IMR-90 (cell line): ENCODE data around the gene SAYSD1. TPM values are rescaled to one million over a fixed set of nuclear protein-coding genes. Genes with fewer than 3 reads are reported as not detected.

Source experiments
- ATAC-seq: fragments of 200-7000 bp; cut with Tn5 transposase; 2 replicates; pipeline ENCODE4 v1.9.1; 2020; ENCODE audit warnings: low read depth, mild to moderate bottlenecking, moderate library complexity
- BruUV-seq: library from RNA; stranded (reverse); fragments of 400-500 nt; replicated peaks from 2 replicates; lab custom pipeline; 2021; lab: Mats Ljungman, UMichigan
- CTCF ChIA-PET: fragments of 300-600 bp; formaldehyde crosslinking; extraction: SDS; loops from one replicate; lab custom pipeline; 2021; ENCODE audit warnings: antibody characterized with exemption; lab: Yijun Ruan, JAX
- POLR2A ChIA-PET: fragments of 300-600 bp; sonication (Branson Sonifier 250); formaldehyde crosslinking; loops from one replicate; lab custom pipeline; 2022; ENCODE audit warnings: antibody characterized with exemption; ENCODE audit not compliant: unreplicated experiment; lab: Charles Lee
- DNase-seq: peaks from one replicate; pipeline ENCODE4 v3.0.0; 2013
- H2AFZ ChIP-seq: replicated peaks from 2 replicates; pipeline ENCODE3; 2013; ENCODE audit warnings: low read length, mild to moderate bottlenecking; ENCODE audit not compliant: poor library complexity
- H2AK5ac ChIP-seq: 2 replicates; pipeline ENCODE4 v1.6.1; 2013; ENCODE audit warnings: low read depth, low read length, inconsistent platforms
- H2AK9ac ChIP-seq: replicated peaks from 2 replicates; pipeline ENCODE3; 2013; ENCODE audit warnings: mild to moderate bottlenecking, low read depth, low read length, moderate library complexity; ENCODE audit not compliant: poor library complexity
- H2BK120ac ChIP-seq: 2 replicates; pipeline ENCODE4 v1.6.1; 2013; ENCODE audit warnings: low read depth, low read length, inconsistent platforms
- H2BK15ac ChIP-seq: 3 replicates; pipeline ENCODE4 v1.6.1; 2013; ENCODE audit warnings: low read depth, low read length, inconsistent platforms
- H2BK20ac ChIP-seq: 2 replicates; pipeline ENCODE4 v1.6.1; 2013; ENCODE audit warnings: low read depth, mild to moderate bottlenecking, inconsistent platforms, low read length, moderate library complexity
- H2BK5ac ChIP-seq: 2 replicates; pipeline ENCODE4 v1.6.1; 2013; ENCODE audit warnings: mild to moderate bottlenecking, low read depth, low read length, inconsistent platforms; ENCODE audit not compliant: poor library complexity, severe bottlenecking
- H3K14ac ChIP-seq: replicated peaks from 2 replicates; pipeline ENCODE4 v1.6.1; 2013; ENCODE audit warnings: low read depth, low read length, inconsistent platforms
- H3K18ac ChIP-seq: 2 replicates; pipeline ENCODE4 v1.6.1; 2013; ENCODE audit warnings: low read depth, low read length, control low read depth
- H3K23ac ChIP-seq: 2 replicates; pipeline ENCODE4 v1.6.1; 2013; ENCODE audit warnings: low read depth, low read length, inconsistent platforms
- H3K27ac ChIP-seq: 2 replicates; pipeline ENCODE4 v1.5.1; 2013; ENCODE audit warnings: mild to moderate bottlenecking, control low read depth, low read length; ENCODE audit not compliant: insufficient read depth
- H3K27me3 ChIP-seq: 2 replicates; pipeline ENCODE4 v1.6.1; 2013; ENCODE audit warnings: low read length; ENCODE audit not compliant: control insufficient read depth, insufficient read depth
- H3K36me3 ChIP-seq: 2 replicates; pipeline ENCODE4 v1.6.1; 2013; ENCODE audit warnings: low read length, mixed read lengths; ENCODE audit not compliant: control insufficient read depth, insufficient read depth
- H3K4ac ChIP-seq: 2 replicates; pipeline ENCODE4 v1.6.1; 2013; ENCODE audit warnings: low read depth, low read length, inconsistent platforms
- H3K4me1 ChIP-seq: 2 replicates; pipeline ENCODE4 v1.6.1; 2013; ENCODE audit warnings: low read length, mixed read lengths; ENCODE audit not compliant: control insufficient read depth, insufficient read depth
- H3K4me2 ChIP-seq: 2 replicates; pipeline ENCODE4 v1.6.1; 2013; ENCODE audit warnings: low read depth, mild to moderate bottlenecking, control low read depth, low read length, moderate library complexity
- H3K4me3 ChIP-seq: 2 replicates; pipeline ENCODE4 v1.5.1; 2013; ENCODE audit warnings: low read depth, mild to moderate bottlenecking, control low read depth, low read length, moderate library complexity; ENCODE audit not compliant: insufficient read depth
- H3K56ac ChIP-seq: 2 replicates; pipeline ENCODE4 v1.6.1; 2013; ENCODE audit warnings: low read length, inconsistent platforms; ENCODE audit not compliant: insufficient read depth; ENCODE audit errors: extremely low read depth
- H3K79me1 ChIP-seq, 2 experiments: 2 replicates each; pipeline ENCODE4 v1.6.1; 2013; ENCODE audit warnings: low read length in 2 of 2, inconsistent platforms in 1 of 2, low read depth in 1 of 2
- H3K9ac ChIP-seq: 2 replicates; pipeline ENCODE4 v1.6.1; 2013; ENCODE audit warnings: low read depth, low read length, control low read depth
- H3K9me1 ChIP-seq: 2 replicates; pipeline ENCODE4 v1.6.1; 2013; ENCODE audit warnings: low read length, inconsistent platforms; ENCODE audit not compliant: insufficient read depth
- H3K9me3 ChIP-seq: 2 replicates; pipeline ENCODE4 v1.6.1; 2013; ENCODE audit warnings: low read length; ENCODE audit not compliant: control insufficient read depth, insufficient read depth
- H4K20me1 ChIP-seq: 2 replicates; pipeline ENCODE4 v1.6.1; 2013; ENCODE audit warnings: low read length, inconsistent platforms; ENCODE audit not compliant: insufficient read depth
- H4K5ac ChIP-seq: 2 replicates; pipeline ENCODE4 v1.6.1; 2013; ENCODE audit warnings: mild to moderate bottlenecking, low read depth, low read length, control low read depth
- H4K8ac ChIP-seq, 2 experiments: 2 replicates each; pipeline ENCODE4 v1.6.1; 2013; ENCODE audit warnings: low read depth in 2 of 2, low read length in 2 of 2, control low read depth in 1 of 2, inconsistent platforms in 1 of 2
- H4K91ac ChIP-seq: 2 replicates; pipeline ENCODE4 v1.6.1; 2013; ENCODE audit warnings: low read depth, low read length, inconsistent platforms; ENCODE audit not compliant: insufficient read depth
- BHLHE40 ChIP-seq: fragments of 150-350 bp; IDR thresholded peaks from 2 replicates; pipeline ENCODE4 v1.6.1; 2016; ENCODE audit warnings: mild to moderate bottlenecking, low read depth, low read length
- CEBPB ChIP-seq: IDR thresholded peaks from 2 replicates; pipeline ENCODE4 v1.6.1; 2012; ENCODE audit warnings: low read depth, low read length, improper control_type of control experiment
- CHD1 ChIP-seq: IDR thresholded peaks from 2 replicates; pipeline ENCODE4 v1.6.1; 2012; ENCODE audit warnings: low read depth, low read length, improper control_type of control experiment
- ELK1 ChIP-seq: fragments of 150-350 bp; IDR thresholded peaks from 2 replicates; pipeline ENCODE4 v1.6.1; 2016; ENCODE audit warnings: low read depth, mild to moderate bottlenecking, low read length, moderate library complexity, borderline replicate concordance
- FOS ChIP-seq: fragments of 150-350 bp; IDR thresholded peaks from 2 replicates; pipeline ENCODE4 v1.6.1; 2016; ENCODE audit warnings: low read depth, low read length
- MAFK ChIP-seq: IDR thresholded peaks from 2 replicates; pipeline ENCODE4 v1.6.1; 2012; ENCODE audit warnings: low read depth, low read length, improper control_type of control experiment
- MAZ ChIP-seq: IDR thresholded peaks from 2 replicates; pipeline ENCODE4 v1.6.1; 2012; ENCODE audit warnings: low read depth, mild to moderate bottlenecking, low read length, improper control_type of control experiment, moderate library complexity, borderline replicate concordance
- MXI1 ChIP-seq: IDR thresholded peaks from 2 replicates; pipeline ENCODE4 v1.6.1; 2012; ENCODE audit warnings: low read depth, mild to moderate bottlenecking, low read length, moderate library complexity, borderline replicate concordance
- NFE2L2 ChIP-seq: fragments of 150-350 bp; IDR thresholded peaks from 2 replicates; pipeline ENCODE4 v1.6.1; 2016; ENCODE audit warnings: low read depth, mild to moderate bottlenecking, low read length
- POLR2A ChIP-seq: IDR thresholded peaks from 2 replicates; pipeline ENCODE4 v1.6.1; 2012; ENCODE audit warnings: mild to moderate bottlenecking, low read depth, low read length
- RAD21 ChIP-seq: IDR thresholded peaks from 2 replicates; pipeline ENCODE4 v1.6.1; 2012; ENCODE audit warnings: low read length, improper control_type of control experiment
- RCOR1 ChIP-seq: IDR thresholded peaks from 2 replicates; pipeline ENCODE4 v1.6.1; 2012; ENCODE audit warnings: mild to moderate bottlenecking, low read length, improper control_type of control experiment; ENCODE audit not compliant: insufficient replicate concordance
- RFX5 ChIP-seq: IDR thresholded peaks from 2 replicates; pipeline ENCODE4 v1.8.0; 2012; ENCODE audit warnings: low read depth, mild to moderate bottlenecking, low read length, moderate library complexity
- SMC3 ChIP-seq: fragments of 150-350 bp; IDR thresholded peaks from 2 replicates; pipeline ENCODE4 v1.6.1; 2016; ENCODE audit warnings: low read depth, mild to moderate bottlenecking, antibody characterized with exemption, low read length, moderate library complexity
- WGBS, 2 experiments: methylation state at CpG; one replicate each; pipeline versions ENCODE4 v1.1.5 to v1.1.7; 2013; ENCODE audit warnings: missing lambda C conversion rate in 2 of 2; ENCODE audit not compliant: insufficient read length in 1 of 2; ENCODE audit errors: extremely low coverage in 2 of 2; 5-methylcytosine and 5-hydroxymethylcytosine counted together
- dilution Hi-C: fragments of 300-500 bp; cut with HindIII; formaldehyde crosslinking; loops from one replicate; pipeline ENCODE4 v1.14.3; 2018; ENCODE audit warnings: low sequenced_read_pairs; ENCODE audit not compliant: unreplicated experiment
- in situ Hi-C: fragments of 300-500 bp; cut with MboI; formaldehyde crosslinking; loops from 3 replicates; pipeline ENCODE4 v1.14.3; 2019; ENCODE audit warnings: low sequenced_read_pairs, inconsistent platforms, mixed read lengths
- intact Hi-C: fragments of 100-400 bp; cut with micrococcal nuclease; formaldehyde crosslinking; loops from 2 replicates; pipeline ENCODE4 v1.10.0; 2022
- polyA plus RNA-seq, 3 experiments: library from polyadenylated mRNA; depleted of rRNA; stranded (reverse); fragments of >200 nt; gene quantifications; 2 replicates each; pipeline ENCODE4 v1.2.3, GENCODE V29; 2012; ENCODE audit warnings: low replicate concordance in 1 of 3
- total RNA-seq: library from RNA; depleted of rRNA; stranded (reverse); fragments of >200 nt; gene quantifications from 2 replicates; pipeline ENCODE4 v1.2.3, GENCODE V29; 2012
- TF ChIP-seq, protein P1 (sequence below): fragments of 150-350 bp; IDR thresholded peaks from 2 replicates; pipeline ENCODE4 v1.6.1; 2017; ENCODE audit warnings: mild to moderate bottlenecking, antibody characterized with exemption, low read length, low read depth

SAYSD1 gene
- total and polyA plus RNA-seq, 2 of the 4 experiments (the other 2 are of a cell fraction) = 5.7 to 5.9 TPM

GRCh38 chr6:39060467-39061160 is 54.4 kb downstream of the SAYSD1 start:
- WGBS, 2 experiments = 80% methylated on average over 3 of the region's 7 CpGs; no CpG with 5 or more reads in 1 of the 2 experiments
- Histone ChIP-seq H4K20me1 (no peaks in the 10 kb centered on the region), H4K5ac (no peak overlapping the region), H3K18ac (no peak overlapping the region), H2BK15ac (no peak overlapping the region), H3K4ac (no peak overlapping the region), H4K91ac (no peak overlapping the region), H3K4me1 (no peaks in the 10 kb centered on the region), H3K4me3 (no peak overlapping the region), H2AFZ (no peak overlapping the region), H4K8ac (no peak overlapping the region), H3K56ac (no peak overlapping the region), H2BK120ac (no peak overlapping the region), H3K23ac (no peak overlapping the region), H3K9me1 (no peaks in the 10 kb centered on the region), H3K27me3 (peaks cover 15% of the 10 kb centered on the region), H3K9me3 (no peaks in the 10 kb centered on the region), H3K79me1 (no peaks in the 10 kb centered on the region), H2AK5ac (no peak overlapping the region), H3K4me2 (no peak overlapping the region), H3K14ac (no peak overlapping the region), H2BK20ac (no peak overlapping the region), H2BK5ac (no peak overlapping the region), H2AK9ac (no peak overlapping the region), H3K36me3 (no peaks in the 10 kb centered on the region), H3K9ac (no peak overlapping the region), H3K27ac (no peak overlapping the region)
- no peak for ATAC-seq
- intact Hi-C loops (no loop called here), dilution Hi-C loops (no loop called here), in situ Hi-C loops (no loop called here)
- no peak for DNase-seq
- no peak for TF ChIP-seq ELK1
- no peak for TF ChIP-seq BHLHE40
- TF ChIP-seq RCOR1 = no peak
- TF ChIP-seq CEBPB = no peak
- TF ChIP-seq MAFK = no peak
- TF ChIP-seq RAD21 = no peak
- TF ChIP-seq CHD1 = no peak
- TF ChIP-seq, protein P1, sequence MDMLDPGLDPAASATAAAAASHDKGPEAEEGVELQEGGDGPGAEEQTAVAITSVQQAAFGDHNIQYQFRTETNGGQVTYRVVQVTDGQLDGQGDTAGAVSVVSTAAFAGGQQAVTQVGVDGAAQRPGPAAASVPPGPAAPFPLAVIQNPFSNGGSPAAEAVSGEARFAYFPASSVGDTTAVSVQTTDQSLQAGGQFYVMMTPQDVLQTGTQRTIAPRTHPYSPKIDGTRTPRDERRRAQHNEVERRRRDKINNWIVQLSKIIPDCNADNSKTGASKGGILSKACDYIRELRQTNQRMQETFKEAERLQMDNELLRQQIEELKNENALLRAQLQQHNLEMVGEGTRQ = no peak
- no peak for TF ChIP-seq MAZ
- TF ChIP-seq POLR2A = no peak
- TF ChIP-seq SMC3 = no peak
- no peak for TF ChIP-seq MXI1
- TF ChIP-seq NFE2L2 = no peak
- TF ChIP-seq FOS = no peak
- no peak for TF ChIP-seq RFX5
- no TSS peak for BruUV-seq
- POLR2A ChIA-PET = no interaction called here
- CTCF ChIA-PET = no interaction called here
